Measurements from ENCODE around the gene ZDHHC5.

Gene ZDHHC5

GRCh38 chr11:57742087-57742452 is 74.2 kb downstream of the ZDHHC5 start:
- Histone ChIP-seq H3K4me1 (ENCODE audit: insufficient read depth, low read length, poor library complexity, severe bottlenecking) (peaks cover 23% of the 10 kb centered on the region), H3K4me2 (ENCODE audit: low read depth, low read length, poor library complexity, severe bottlenecking) (peak overlapping the region; percentile 90), H3K36me3 (ENCODE audit: insufficient read depth, low read length) (peaks cover 50% of the 10 kb centered on the region), H3K79me2 (ENCODE audit: insufficient read depth, low read length) (peaks cover 33% of the 10 kb centered on the region), H3K9me2 (replicated peaks; ENCODE audit: low read depth, low read length) (no peaks in the 10 kb centered on the region), H3K27me3 (ENCODE audit: insufficient read depth, low read length, poor library complexity, severe bottlenecking) (peaks cover 3% of the 10 kb centered on the region), H3K4me3 (ENCODE audit: low read length, poor library complexity, severe bottlenecking) (peak overlapping the region; percentile 93), H2AFZ (ENCODE audit: low read length) (no peak overlapping the region), H3K9me3 (ENCODE audit: insufficient read depth, low read depth, low read length) (no peaks in the 10 kb centered on the region), H3K9ac (ENCODE audit: low read depth, low read length, poor library complexity, severe bottlenecking) (peak overlapping the region; percentile 96), H3F3A (ENCODE audit: low read depth) (no peaks in the 10 kb centered on the region), H4K20me1 (ENCODE audit: insufficient read depth, low read length, poor library complexity, severe bottlenecking) (peaks cover 25% of the 10 kb centered on the region)
- TF ChIP-seq EZH2phosphoT487 (IDR thresholded peaks at IDR 0.05; ENCODE audit: borderline replicate concordance) (no peak), CTCF (conservative IDR thresholded peaks at IDR 0.05; ENCODE audit: low read length) (no peak)

GRCh38 chr11:57744357-57744756 is 76.4 kb downstream of the ZDHHC5 start:
- Histone ChIP-seq H4K20me1 (ENCODE audit: insufficient read depth, low read length, poor library complexity, severe bottlenecking) (peaks cover 25% of the 10 kb centered on the region), H3K9me3 (ENCODE audit: insufficient read depth, low read depth, low read length) (no peaks in the 10 kb centered on the region), H3K9me2 (replicated peaks; ENCODE audit: low read depth, low read length) (no peaks in the 10 kb centered on the region), H3K36me3 (ENCODE audit: insufficient read depth, low read length) (peaks cover 31% of the 10 kb centered on the region), H3K4me2 (ENCODE audit: low read depth, low read length, poor library complexity, severe bottlenecking) (peak overlapping the region; percentile 90), H3K9ac (ENCODE audit: low read depth, low read length, poor library complexity, severe bottlenecking) (no peak overlapping the region), H3K79me2 (ENCODE audit: insufficient read depth, low read length) (peaks cover 33% of the 10 kb centered on the region), H3K27me3 (ENCODE audit: insufficient read depth, low read length, poor library complexity, severe bottlenecking) (peaks cover 3% of the 10 kb centered on the region), H3K4me3 (ENCODE audit: low read length, poor library complexity, severe bottlenecking) (no peak overlapping the region), H3K4me1 (ENCODE audit: insufficient read depth, low read length, poor library complexity, severe bottlenecking) (peaks cover 23% of the 10 kb centered on the region), H3F3A (ENCODE audit: low read depth) (no peaks in the 10 kb centered on the region), H2AFZ (ENCODE audit: low read length) (no peak overlapping the region)
- TF ChIP-seq EZH2phosphoT487 (IDR thresholded peaks at IDR 0.05; ENCODE audit: borderline replicate concordance): no peak
- TF ChIP-seq CTCF (conservative IDR thresholded peaks at IDR 0.05; ENCODE audit: low read length): no peak

- Histone ChIP-seq H3K27me3 (ENCODE audit: insufficient read depth, low read length, poor library complexity, severe bottlenecking) (peaks cover 3% of the 10 kb centered on the region), H4K20me1 (ENCODE audit: insufficient read depth, low read length, poor library complexity, severe bottlenecking) (peaks cover 25% of the 10 kb centered on the region), H3K9me2 (replicated peaks; ENCODE audit: low read depth, low read length) (no peaks in the 10 kb centered on the region), H3K9me3 (ENCODE audit: insufficient read depth, low read depth, low read length) (no peaks in the 10 kb centered on the region), H3F3A (ENCODE audit: low read depth) (no peaks in the 10 kb centered on the region), H3K36me3 (ENCODE audit: insufficient read depth, low read length) (peaks cover 23% of the 10 kb centered on the region), H3K4me2 (ENCODE audit: low read depth, low read length, poor library complexity, severe bottlenecking) (no peak overlapping the region), H2AFZ (ENCODE audit: low read length) (no peak overlapping the region), H3K79me2 (ENCODE audit: insufficient read depth, low read length) (peaks cover 33% of the 10 kb centered on the region), H3K4me1 (ENCODE audit: insufficient read depth, low read length, poor library complexity, severe bottlenecking) (peaks cover 23% of the 10 kb centered on the region), H3K4me3 (ENCODE audit: low read length, poor library complexity, severe bottlenecking) (no peak overlapping the region), H3K9ac (ENCODE audit: low read depth, low read length, poor library complexity, severe bottlenecking) (no peak overlapping the region)
- no peak for TF ChIP-seq EZH2phosphoT487 (IDR thresholded peaks at IDR 0.05; ENCODE audit: borderline replicate concordance)
These were observed 77.3 kb downstream of the ZDHHC5 start for GRCh38 chr11:57745206-57745605.

GRCh38 chr11:57746920-57747319 is 79.0 kb downstream of the ZDHHC5 start:
- TF ChIP-seq EZH2phosphoT487 (IDR thresholded peaks at IDR 0.05; ENCODE audit: borderline replicate concordance): no peak
- no peak for TF ChIP-seq CTCF (conservative IDR thresholded peaks at IDR 0.05; ENCODE audit: low read length)
- Histone ChIP-seq H3K9me3 (ENCODE audit: insufficient read depth, low read depth, low read length) (no peaks in the 10 kb centered on the region), H3F3A (ENCODE audit: low read depth) (no peaks in the 10 kb centered on the region), H3K9me2 (replicated peaks; ENCODE audit: low read depth, low read length) (no peaks in the 10 kb centered on the region), H3K36me3 (ENCODE audit: insufficient read depth, low read length) (peaks cover 21% of the 10 kb centered on the region), H4K20me1 (ENCODE audit: insufficient read depth, low read length, poor library complexity, severe bottlenecking) (peaks cover 22% of the 10 kb centered on the region), H3K9ac (ENCODE audit: low read depth, low read length, poor library complexity, severe bottlenecking) (no peak overlapping the region), H3K79me2 (ENCODE audit: insufficient read depth, low read length) (peaks cover 29% of the 10 kb centered on the region), H3K4me2 (ENCODE audit: low read depth, low read length, poor library complexity, severe bottlenecking) (no peak overlapping the region), H3K27me3 (ENCODE audit: insufficient read depth, low read length, poor library complexity, severe bottlenecking) (peaks cover 2% of the 10 kb centered on the region), H3K4me1 (ENCODE audit: insufficient read depth, low read length, poor library complexity, severe bottlenecking) (peaks cover 17% of the 10 kb centered on the region), H2AFZ (ENCODE audit: low read length) (no peak overlapping the region), H3K4me3 (ENCODE audit: low read length, poor library complexity, severe bottlenecking) (no peak overlapping the region)
